ENCODE measurements around the gene KRTAP26-1. TPM values are rescaled to one million over a fixed set of nuclear protein-coding genes. Genes with fewer than 3 reads are reported as not detected.

Gene KRTAP26-1, protein sequence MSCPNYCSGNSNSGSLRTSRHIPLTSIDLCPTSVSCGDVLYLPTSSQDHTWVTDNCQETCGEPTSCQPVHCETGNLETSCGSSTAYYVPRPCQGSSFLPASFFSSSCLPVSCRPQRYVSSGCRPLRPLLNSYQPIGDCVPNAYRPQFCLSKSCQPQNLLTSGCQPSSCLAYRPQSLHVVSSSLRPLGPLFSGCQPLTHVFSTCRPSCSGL
- not detected in 2 replicates for total RNA-seq

DNA sequence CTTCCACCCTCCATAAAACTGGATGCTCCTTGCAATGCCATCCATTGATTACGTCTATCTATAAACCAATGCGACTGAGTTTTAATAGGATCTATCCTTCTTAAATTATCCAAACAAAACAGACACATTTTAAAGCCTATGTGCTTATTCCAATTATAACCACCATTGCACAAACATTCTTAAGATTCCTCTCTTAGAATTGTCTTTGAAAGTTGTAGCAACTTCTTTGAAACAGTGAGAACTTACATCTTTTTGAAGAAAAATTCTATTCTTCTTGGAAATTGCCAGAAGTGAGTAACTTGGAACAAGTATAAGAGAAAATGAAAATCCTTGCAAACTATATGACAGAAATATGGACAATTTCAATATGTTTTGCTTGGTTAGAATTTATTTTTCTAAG is at the start of gene KRTAP26-1:
Gene KRTAP26-1, minus strand, starts transcription at position 101 of the 400 bp plus-strand sequence. CDS start 280 bp downstream, outside the sequence.

DNA sequence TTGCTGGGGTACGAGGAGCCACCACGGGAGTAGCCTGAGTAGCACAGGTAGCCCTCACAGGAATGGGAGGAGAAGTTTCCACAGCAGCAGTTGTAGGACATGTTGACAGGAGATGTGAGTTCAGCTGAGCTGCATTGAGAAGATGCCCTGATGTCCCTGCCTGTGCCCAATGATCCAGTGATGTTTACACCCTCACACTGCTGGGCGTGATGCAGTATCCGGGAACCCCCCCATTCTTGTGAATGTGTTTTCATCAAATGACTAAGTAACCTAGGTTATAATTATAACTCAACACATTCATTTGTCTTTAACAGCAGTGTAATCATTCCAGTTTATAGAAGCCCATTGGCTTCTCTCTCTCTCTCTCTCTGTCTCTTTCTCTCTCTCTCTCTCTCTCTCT is 28.4 kb upstream of the KRTAP26-1 start, which contains the start of gene KRTAP23-1:
Gene KRTAP23-1, minus strand, starts transcription at position 101 of the 400 bp plus-strand sequence. Its CDS starts 0 bp downstream, at position 101.

DNA sequence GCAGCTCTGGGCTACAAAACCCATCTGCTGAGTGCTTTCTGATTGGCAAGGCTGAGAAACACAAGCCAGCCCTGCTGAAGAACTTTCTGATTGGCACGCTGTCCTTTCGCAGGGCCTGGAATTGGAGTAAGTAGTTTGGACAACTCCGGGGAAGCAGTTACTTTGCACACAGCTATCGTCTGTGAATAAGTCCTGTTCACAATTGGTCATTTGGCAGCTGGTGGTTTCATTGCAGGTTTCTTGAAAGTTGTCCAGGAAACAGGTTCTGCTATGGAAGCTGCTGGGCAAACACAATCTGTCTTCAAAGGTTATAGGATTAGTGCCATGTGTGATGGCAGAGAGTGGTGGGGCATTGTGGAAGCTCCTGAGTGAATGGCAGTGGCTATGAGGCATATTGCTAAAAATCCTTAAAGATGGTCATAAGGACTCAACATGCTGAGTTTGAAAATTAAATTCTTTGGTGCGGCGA is 17.2 kb upstream of the KRTAP26-1 start, which contains the start of gene KRTAP27-1:
Gene KRTAP27-1, minus strand, starts transcription at position 419 of the 469 bp plus-strand sequence. Its CDS starts 26 bp downstream, at position 393.

DNA sequence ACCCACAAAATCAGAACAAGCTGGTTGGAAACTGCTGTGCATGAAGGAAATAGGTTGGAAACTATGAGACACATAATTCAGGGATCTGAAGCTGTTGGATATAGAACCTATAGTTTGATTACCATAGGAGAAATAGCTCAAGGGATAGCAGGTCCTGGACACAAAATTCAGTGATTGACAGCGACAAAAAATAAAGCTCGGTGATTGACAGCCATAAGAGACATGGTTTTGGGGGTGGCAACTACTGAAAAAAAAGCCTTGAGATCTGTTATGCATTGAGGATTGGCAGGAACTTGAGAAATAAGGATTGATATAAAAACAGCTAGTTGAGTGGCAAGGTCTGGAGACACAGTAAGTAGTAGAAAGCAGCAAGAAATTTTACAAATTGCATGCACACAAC is 30.9 kb downstream of the KRTAP26-1 start, which contains the start of gene KRTAP25-1:
Gene KRTAP25-1, minus strand, starts transcription at position 300 of the 400 bp plus-strand sequence. Its CDS starts 24 bp downstream, at position 276.

DNA sequence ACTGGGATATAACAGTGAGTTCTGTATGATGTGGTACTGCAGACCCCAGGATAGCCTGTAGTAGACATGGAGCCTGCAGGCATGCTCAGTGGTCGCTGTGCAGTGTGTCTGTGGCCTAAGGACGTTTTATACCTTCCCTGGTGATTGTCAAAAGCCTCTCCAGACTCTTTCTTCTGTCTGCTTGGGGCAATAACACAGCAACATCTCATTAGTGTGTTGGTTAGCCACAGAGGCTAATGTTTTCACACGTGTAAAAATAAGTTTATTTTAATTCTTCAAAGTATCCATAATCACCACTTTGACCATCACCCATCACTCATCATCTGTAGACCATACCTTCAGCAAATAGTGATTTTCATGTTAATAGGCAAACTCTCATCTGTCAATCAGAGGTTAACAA is 37.3 kb downstream of the KRTAP26-1 start, which contains the start of gene KRTAP24-1:
Gene KRTAP24-1, minus strand, starts transcription at position 101 of the 400 bp plus-strand sequence. Its CDS starts 18 bp downstream, at position 83.

Other genes starting within 250 kb of the KRTAP26-1 start
- gene CLDN17, start 153.5 kb downstream of the KRTAP26-1 start, total RNA-seq: not detected in 2 replicates
- gene CLDN8, start 104.2 kb downstream of the KRTAP26-1 start, total RNA-seq: not detected in 2 replicates
- not detected in 2 replicates for gene KRTAP24-1, start 37.4 kb downstream of the KRTAP26-1 start, total RNA-seq
- not detected in 2 replicates for gene KRTAP25-1, start 30.8 kb downstream of the KRTAP26-1 start, total RNA-seq
- gene KRTAP27-1, start 17.4 kb upstream of the KRTAP26-1 start, total RNA-seq: not detected in 2 replicates
- gene KRTAP23-1, start 28.3 kb upstream of the KRTAP26-1 start, total RNA-seq: not detected in 2 replicates
- gene KRTAP13-2, start 52.0 kb upstream of the KRTAP26-1 start, total RNA-seq: not detected in 2 replicates
- gene KRTAP13-1, start 75.7 kb upstream of the KRTAP26-1 start, total RNA-seq: not detected in 2 replicates
- not detected in 2 replicates for gene KRTAP13-3, start 105.6 kb upstream of the KRTAP26-1 start, total RNA-seq
- gene KRTAP13-4, start 109.9 kb upstream of the KRTAP26-1 start, total RNA-seq: not detected in 2 replicates
- gene KRTAP15-1, start 120.0 kb upstream of the KRTAP26-1 start, total RNA-seq: not detected in 2 replicates
- not detected in 2 replicates for gene KRTAP19-1, start 160.1 kb upstream of the KRTAP26-1 start, total RNA-seq
- not detected in 2 replicates for gene KRTAP19-2, start 167.1 kb upstream of the KRTAP26-1 start, total RNA-seq
- not detected in 2 replicates for gene KRTAP19-3, start 171.7 kb upstream of the KRTAP26-1 start, total RNA-seq
- gene KRTAP19-4, start 176.8 kb upstream of the KRTAP26-1 start, total RNA-seq: not detected in 2 replicates
- not detected in 2 replicates for gene KRTAP19-5, start 181.8 kb upstream of the KRTAP26-1 start, total RNA-seq
- not detected in 2 replicates for gene KRTAP19-6, start 221.5 kb upstream of the KRTAP26-1 start, total RNA-seq
- not detected in 2 replicates for gene KRTAP19-7, start 241.0 kb upstream of the KRTAP26-1 start, total RNA-seq